Measurements from ENCODE around the gene RUNX1.

DNA sequence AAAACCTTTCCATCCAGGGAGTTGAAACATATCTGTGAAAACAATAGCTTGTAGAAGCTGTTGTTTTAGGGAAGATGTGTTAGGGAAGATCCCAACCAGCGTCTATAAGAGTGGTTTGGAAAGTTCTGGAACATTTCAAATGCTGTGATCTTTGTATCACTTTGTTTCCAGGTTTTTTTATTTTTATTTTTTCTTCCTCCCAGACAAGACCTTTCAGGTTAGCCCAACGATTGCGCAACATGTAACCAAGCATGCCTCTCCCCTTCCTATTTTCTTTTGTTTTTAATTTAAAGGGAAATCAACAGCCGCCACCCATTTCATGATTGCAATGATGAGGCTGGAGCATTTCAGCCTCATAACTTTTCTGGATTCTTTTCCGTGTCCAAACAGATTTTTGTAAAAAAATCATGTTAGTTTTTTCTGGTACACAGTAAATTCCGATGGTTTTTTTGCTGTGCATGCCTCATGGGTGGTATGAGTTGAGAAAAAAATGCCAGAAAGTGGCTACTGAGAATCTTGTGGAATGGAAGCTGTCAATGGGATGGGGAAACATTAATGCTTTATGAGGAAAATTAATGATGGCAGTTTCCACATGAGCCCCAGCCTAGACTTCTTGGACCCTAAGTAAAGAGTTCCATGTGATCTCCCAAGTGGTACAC is 109.3 kb downstream of the RUNX1 start:
- TF ChIP-seq, protein P1, sequence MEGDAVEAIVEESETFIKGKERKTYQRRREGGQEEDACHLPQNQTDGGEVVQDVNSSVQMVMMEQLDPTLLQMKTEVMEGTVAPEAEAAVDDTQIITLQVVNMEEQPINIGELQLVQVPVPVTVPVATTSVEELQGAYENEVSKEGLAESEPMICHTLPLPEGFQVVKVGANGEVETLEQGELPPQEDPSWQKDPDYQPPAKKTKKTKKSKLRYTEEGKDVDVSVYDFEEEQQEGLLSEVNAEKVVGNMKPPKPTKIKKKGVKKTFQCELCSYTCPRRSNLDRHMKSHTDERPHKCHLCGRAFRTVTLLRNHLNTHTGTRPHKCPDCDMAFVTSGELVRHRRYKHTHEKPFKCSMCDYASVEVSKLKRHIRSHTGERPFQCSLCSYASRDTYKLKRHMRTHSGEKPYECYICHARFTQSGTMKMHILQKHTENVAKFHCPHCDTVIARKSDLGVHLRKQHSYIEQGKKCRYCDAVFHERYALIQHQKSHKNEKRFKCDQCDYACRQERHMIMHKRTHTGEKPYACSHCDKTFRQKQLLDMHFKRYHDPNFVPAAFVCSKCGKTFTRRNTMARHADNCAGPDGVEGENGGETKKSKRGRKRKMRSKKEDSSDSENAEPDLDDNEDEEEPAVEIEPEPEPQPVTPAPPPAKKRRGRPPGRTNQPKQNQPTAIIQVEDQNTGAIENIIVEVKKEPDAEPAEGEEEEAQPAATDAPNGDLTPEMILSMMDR (IDR thresholded peaks at IDR 0.05 in 8 of 11, conservative IDR thresholded peaks at IDR 0.05 in 3 of 11): no peak
- no peak for TF ChIP-seq POLR2A (IDR thresholded peaks at IDR 0.05)

All from spleen (tissue), 7 donors.